WTC11 (cell line): ENCODE measurements around the gene ATP1A4. TPM values are rescaled to one million over a fixed set of nuclear protein-coding genes. Genes with fewer than 3 reads are reported as not detected.

Experiments
- ATAC-seq: fragments of 200-7000 bp; cut with Tn5 transposase; 2 replicates; pipeline ENCODE4 v1.10.0; 2021; ENCODE audit warnings: mild to moderate bottlenecking, moderate library complexity
- CTCF ChIA-PET: fragments of 300-600 bp; sonication (Branson Sonifier 250); formaldehyde crosslinking; loops from one replicate; lab custom pipeline; 2021; ENCODE audit warnings: antibody characterized with exemption; lab: Charles Lee
- POLR2A ChIA-PET: fragments of 350-600 bp; sonication (Branson Sonifier 250); formaldehyde crosslinking; loops from one replicate; lab custom pipeline; 2021; ENCODE audit warnings: antibody characterized with exemption; lab: Charles Lee
- DNase-seq: peaks from one replicate; pipeline ENCODE4 v3.0.0; 2021; ENCODE audit warnings: low spot score
- H3K27ac Mint-ChIP-seq: 2 replicates; pipeline ENCODE4 v1.8.0; 2021; ENCODE audit warnings: mixed read lengths
- H3K27me3 Mint-ChIP-seq: 2 replicates; pipeline ENCODE4 v1.8.0; 2021; ENCODE audit warnings: low read depth, mild to moderate bottlenecking, moderate library complexity, mixed read lengths
- H3K36me3 Mint-ChIP-seq: 2 replicates; pipeline ENCODE4 v1.8.0; 2021; ENCODE audit warnings: mixed read lengths
- H3K4me1 Mint-ChIP-seq: 2 replicates; pipeline ENCODE4 v1.8.0; 2022; ENCODE audit warnings: mixed read lengths
- H3K4me3 Mint-ChIP-seq: 2 replicates; pipeline ENCODE4 v1.8.0; 2021; ENCODE audit warnings: mild to moderate bottlenecking, moderate library complexity, mixed read lengths
- H3K9me3 Mint-ChIP-seq: 2 replicates; pipeline ENCODE4 v1.8.0; 2021; ENCODE audit warnings: mixed read lengths
- ATF3 ChIP-seq: sonication (generic); formaldehyde crosslinking; conservative IDR thresholded peaks from 2 replicates; pipeline ENCODE4 v1.8.1; 2022; ENCODE audit warnings: mild to moderate bottlenecking, missing genetic modification reagents
- CDX4 ChIP-seq: fragments of 250-450 bp; sonication (Bioruptor Pico); IDR thresholded peaks from 2 replicates; pipeline ENCODE4 v1.9.0; 2021; ENCODE audit warnings: moderate library complexity, mild to moderate bottlenecking, inconsistent platforms, borderline replicate concordance
- CREM ChIP-seq: sonication (generic); formaldehyde crosslinking; IDR thresholded peaks from 2 replicates; pipeline ENCODE4 v1.8.1; 2022; ENCODE audit warnings: mild to moderate bottlenecking, missing genetic modification reagents, moderate library complexity
- E2F1 ChIP-seq: sonication (generic); formaldehyde crosslinking; IDR thresholded peaks from 2 replicates; pipeline ENCODE4 v1.8.0; 2022; ENCODE audit warnings: mild to moderate bottlenecking, missing genetic modification reagents
- ELF4 ChIP-seq: sonication (generic); formaldehyde crosslinking; IDR thresholded peaks from 2 replicates; pipeline ENCODE4 v1.8.1; 2022; ENCODE audit warnings: low read depth, mild to moderate bottlenecking, moderate library complexity, missing genetic modification reagents
- EMX1 ChIP-seq: fragments of 250-450 bp; sonication (Bioruptor Pico); IDR thresholded peaks from 2 replicates; pipeline ENCODE4 v1.8.0; 2021; ENCODE audit warnings: mild to moderate bottlenecking
- ETV6 ChIP-seq: sonication (generic); formaldehyde crosslinking; IDR thresholded peaks from 2 replicates; pipeline ENCODE4 v1.8.1; 2022; ENCODE audit warnings: mild to moderate bottlenecking, missing genetic modification reagents
- FOXP4 ChIP-seq: sonication (generic); formaldehyde crosslinking; IDR thresholded peaks from 2 replicates; pipeline ENCODE4 v1.8.0; 2022; ENCODE audit warnings: mild to moderate bottlenecking, missing genetic modification reagents
- MLX ChIP-seq: sonication (generic); formaldehyde crosslinking; IDR thresholded peaks from 2 replicates; pipeline ENCODE4 v1.8.1; 2023; ENCODE audit warnings: mild to moderate bottlenecking, missing genetic modification reagents, moderate library complexity
- NR1H2 ChIP-seq: sonication (generic); formaldehyde crosslinking; IDR thresholded peaks from 2 replicates; pipeline ENCODE4 v1.9.0; 2021; ENCODE audit warnings: mild to moderate bottlenecking, moderate library complexity, missing genetic modification reagents
- PRDM15 ChIP-seq: sonication (generic); formaldehyde crosslinking; IDR thresholded peaks from 2 replicates; pipeline ENCODE4 v1.8.0; 2022; ENCODE audit warnings: missing genetic modification reagents
- RORB ChIP-seq: fragments of 250-450 bp; sonication (Bioruptor Pico); IDR thresholded peaks from 2 replicates; pipeline ENCODE4 v1.9.0; 2021; ENCODE audit warnings: mild to moderate bottlenecking
- USF1 ChIP-seq: sonication (generic); formaldehyde crosslinking; IDR thresholded peaks from 2 replicates; pipeline ENCODE4 v1.8.0; 2022; ENCODE audit warnings: mild to moderate bottlenecking, missing genetic modification reagents
- ZNF512 ChIP-seq: sonication (generic); formaldehyde crosslinking; IDR thresholded peaks from 2 replicates; pipeline ENCODE4 v1.8.1; 2022; ENCODE audit warnings: missing genetic modification reagents, borderline replicate concordance
- ZNF671 ChIP-seq: fragments of 250-450 bp; sonication (Bioruptor Pico); IDR thresholded peaks from 2 replicates; pipeline ENCODE4 v1.8.0; 2021; ENCODE audit warnings: mild to moderate bottlenecking
- ZSCAN18 ChIP-seq: fragments of 250-450 bp; sonication (Bioruptor Pico); IDR thresholded peaks from 2 replicates; pipeline ENCODE4 v2.1.2; 2022; ENCODE audit warnings: mild to moderate bottlenecking, moderate library complexity
- total RNA-seq: library from RNA; stranded (reverse); gene quantifications from 3 replicates; pipeline ENCODE4 v1.2.3, GENCODE V29; 2021

Gene ATP1A4
- total RNA-seq, 1 experiment from 2014 or later, result 0.37 TPM

GRCh38 chr1:160221089-160221488 is 69.7 kb downstream of the ATP1A4 start (continued):
- TF ChIP-seq FOXP4 (CRISPR knock-in tag), result no peak
- no peak for TF ChIP-seq ELF4
- no peak for TF ChIP-seq ZNF512 (CRISPR knock-in tag)
- TF ChIP-seq, all 79 proteins: peak for 0

GRCh38 chr1:160222546-160222945 is 71.1 kb downstream of the ATP1A4 start:
- Mint-ChIP-seq H3K4me3 (no peak overlapping the region), H3K27me3 (no peaks in the 10 kb centered on the region), H3K9me3 (no peaks in the 10 kb centered on the region), H3K4me1 (peaks cover 13% of the 10 kb centered on the region), H3K36me3 (peaks cover 59% of the 10 kb centered on the region), H3K27ac (no peak overlapping the region)
- no peak for ATAC-seq
- POLR2A ChIA-PET, result no interaction called here
- no peak for TF ChIP-seq NR1H2 (CRISPR knock-in tag)
- no peak for TF ChIP-seq MLX (CRISPR knock-in tag)
- TF ChIP-seq ZSCAN18 (CRISPR knock-in tag), result no peak
- TF ChIP-seq ETV6 (CRISPR knock-in tag), result no peak
- TF ChIP-seq ZNF671 (CRISPR knock-in tag), result no peak
- TF ChIP-seq CREM (CRISPR knock-in tag), result no peak
- no peak for DNase-seq
- CTCF ChIA-PET, result interaction anchor here (1.2 to 4.6 kb wide), 3 partner anchors 30 to 122 kb away, joined by 4 to 54 read pairs (median 10); no protein-coding TSS in a partner anchor

GRCh38 chr1:160224606-160225005 is 73.2 kb downstream of the ATP1A4 start:
- CTCF ChIA-PET, result interaction anchor here (1.1 to 1.5 kb wide), 3 partner anchors 27 to 139 kb away, joined by 4 to 6 read pairs (median 6); no protein-coding TSS in a partner anchor
- H3K9me3 Mint-ChIP-seq, result no peaks in the 10 kb centered on the region
- H3K27ac Mint-ChIP-seq, result no peak overlapping the region
- no peaks in the 10 kb centered on the region for H3K27me3 Mint-ChIP-seq
- POLR2A ChIA-PET, result no interaction called here
- no peak for ATAC-seq
- peaks cover 8% of the 10 kb centered on the region for H3K4me1 Mint-ChIP-seq
- H3K36me3 Mint-ChIP-seq, result peaks cover 58% of the 10 kb centered on the region
- H3K4me3 Mint-ChIP-seq, result no peak overlapping the region
- no peak for DNase-seq
- TF ChIP-seq RORB (no peak), EMX1 (no peak), E2F1 (no peak)

- TF ChIP-seq USF1 (CRISPR knock-in tag) (no peak), CDX4 (CRISPR knock-in tag) (no peak), RORB (no peak), ATF3 (CRISPR knock-in tag) (no peak), PRDM15 (CRISPR knock-in tag) (no peak)
- DNase-seq (no peak), ATAC-seq (no peak)
- Mint-ChIP-seq H3K27ac (no peak overlapping the region), H3K27me3 (no peaks in the 10 kb centered on the region), H3K4me1 (peaks cover 1% of the 10 kb centered on the region; the same call in 1 of the 2 replicates), H3K9me3 (no peaks in the 10 kb centered on the region), H3K36me3 (peaks cover 58% of the 10 kb centered on the region), H3K4me3 (no peak overlapping the region)
- CTCF ChIA-PET, result interaction anchor here (0.8 to 2.0 kb wide), 5 partner anchors 27 to 139 kb away, joined by 3 to 6 read pairs (median 6); no protein-coding TSS in a partner anchor
- POLR2A ChIA-PET, result no interaction called here
Measured at GRCh38 chr1:160225345-160225744, 73.9 kb downstream of the ATP1A4 start.
